Epidermal melanocyte (primary cell): ENCODE data around the gene SYNDIG1.

Experiments
- DNase-seq: peaks from one replicate; pipeline ENCODE4 v3.0.0; 2011; ENCODE audit warnings: low spot score; ENCODE audit not compliant: insufficient read length

Gene SYNDIG1

DNA sequence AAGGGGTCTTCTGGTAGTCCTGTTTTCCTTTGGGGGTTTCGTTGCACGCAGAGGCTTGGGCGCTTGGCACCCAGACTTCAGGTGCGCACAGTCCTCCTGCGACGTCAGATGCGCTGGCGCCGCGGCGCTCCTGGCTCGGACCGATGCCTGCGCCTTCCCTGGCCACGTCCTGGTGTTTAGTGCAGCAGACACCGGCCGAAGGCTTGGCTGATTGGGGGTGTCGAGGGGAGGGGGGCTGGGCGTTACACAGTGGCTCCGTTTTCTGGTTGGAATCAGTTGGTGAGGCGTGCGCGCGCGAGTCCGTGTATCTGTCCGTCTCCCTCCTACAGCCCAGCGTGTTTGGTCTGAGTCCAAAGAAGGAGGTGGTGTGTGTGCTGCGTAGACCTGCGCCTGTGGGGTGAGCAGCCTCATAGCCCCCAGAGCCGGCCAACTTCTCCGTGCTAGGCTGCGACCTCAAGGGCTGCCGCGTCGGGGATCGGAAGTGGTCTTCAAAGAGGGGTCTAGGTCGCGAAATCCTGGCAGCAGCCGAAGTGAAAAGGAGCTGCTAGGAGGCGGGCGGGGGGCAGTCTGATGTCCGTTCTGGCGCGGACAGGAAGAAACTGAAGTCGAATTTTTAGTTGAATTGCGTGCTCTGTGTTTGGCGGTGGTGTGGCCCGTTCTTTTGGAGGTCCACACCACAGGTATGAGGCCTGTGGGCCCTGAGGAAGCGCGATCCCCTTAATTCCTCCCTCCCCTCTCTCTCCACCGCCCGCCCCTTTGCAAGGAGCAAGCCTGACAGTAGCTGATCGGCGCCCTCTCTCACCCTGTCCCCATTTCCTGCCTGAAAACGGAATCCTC, 1.5 kb downstream of the SYNDIG1 start:
- no peak for DNase-seq

DNA sequence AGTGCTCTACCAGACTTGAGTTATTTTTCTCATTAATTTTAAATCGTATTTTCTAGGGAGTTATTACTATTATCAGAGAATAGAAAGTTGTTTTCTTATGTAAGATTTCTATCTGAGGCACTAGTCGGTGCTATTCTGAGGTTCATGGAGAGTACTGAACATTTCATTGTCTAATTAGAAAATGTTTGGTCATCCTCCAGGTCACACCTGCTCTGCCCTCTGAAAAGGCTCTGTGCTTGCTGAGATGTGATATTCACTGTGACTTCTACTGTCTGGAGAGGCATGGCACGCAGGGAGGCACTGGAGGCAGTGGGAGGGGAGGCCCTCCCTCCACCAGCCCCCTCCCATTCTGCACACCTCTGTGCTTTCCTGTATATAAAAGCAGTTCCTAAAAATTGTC, 3.0 kb downstream of the SYNDIG1 start:
- no peak for DNase-seq

DNA sequence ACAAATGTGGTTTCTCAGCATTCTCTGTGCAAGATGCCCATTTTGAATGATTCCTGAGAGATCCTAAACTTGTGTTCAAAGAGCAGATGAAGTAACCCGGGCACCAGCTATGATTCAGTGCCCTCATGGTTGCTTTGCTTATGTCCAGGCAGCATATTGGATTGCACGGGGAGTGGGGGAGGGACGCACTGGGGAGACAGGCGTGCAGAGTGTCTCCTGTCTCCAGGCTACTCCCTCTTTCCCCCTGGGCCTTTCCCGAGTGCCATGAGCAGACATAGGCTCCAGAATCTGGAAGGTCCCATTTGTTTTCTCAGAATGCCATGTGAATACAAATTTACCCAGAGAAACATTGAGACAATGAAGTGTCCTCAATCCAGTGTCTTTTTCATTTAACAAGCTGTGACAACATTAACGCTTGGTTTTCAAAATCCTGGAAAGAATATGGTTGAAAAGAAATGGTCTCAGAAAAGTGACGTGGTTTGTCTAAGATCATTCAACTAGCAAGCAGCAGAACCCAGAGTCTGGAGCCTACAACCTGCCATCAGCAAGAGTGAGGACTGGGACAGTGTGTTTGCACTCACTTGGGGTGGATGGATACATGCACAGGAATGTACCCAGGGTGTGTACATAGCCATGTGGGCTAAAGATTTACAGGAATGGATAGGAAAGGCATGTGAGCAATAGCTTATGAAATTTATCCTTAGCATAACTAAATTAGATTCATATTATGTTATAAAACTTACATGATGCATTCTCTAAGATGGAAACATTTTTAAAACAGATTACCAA, 4.2 kb downstream of the SYNDIG1 start:
- DNase-seq = no peak

DNA sequence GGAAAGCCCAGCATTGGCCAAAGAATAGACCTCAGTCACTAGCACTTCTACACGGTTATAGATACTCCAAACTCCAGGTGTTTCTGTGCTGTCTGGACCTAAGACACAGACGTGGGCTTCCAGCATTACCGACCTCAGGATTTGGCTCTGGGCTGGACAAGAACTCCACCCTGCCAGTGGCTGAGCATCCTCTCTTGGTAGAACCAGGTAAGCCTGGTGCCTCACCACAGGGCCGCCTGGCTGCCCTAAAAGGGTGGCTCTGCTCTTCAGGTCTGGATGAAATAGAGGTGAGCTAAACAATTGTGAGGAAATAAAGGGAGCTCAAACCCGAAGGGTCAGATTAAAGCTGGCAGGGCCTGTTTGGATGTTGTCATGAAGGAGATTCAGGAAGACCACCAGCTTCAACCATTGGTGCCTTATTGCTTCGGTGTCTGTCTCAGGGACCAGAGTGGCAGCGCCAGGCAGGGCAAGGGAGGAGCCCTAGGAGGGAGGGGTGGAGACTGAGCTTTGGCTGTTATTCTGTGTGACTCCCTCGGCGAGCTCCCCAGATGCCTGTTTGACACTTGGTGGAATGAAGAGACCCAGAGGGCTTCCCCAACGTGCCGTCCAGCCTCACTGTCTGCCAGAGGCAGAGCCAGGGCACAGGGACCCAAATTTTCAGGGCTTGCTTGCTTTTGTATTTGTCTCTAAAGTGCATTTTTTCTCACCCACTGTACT, 8.6 kb downstream of the SYNDIG1 start:
- no peak for DNase-seq

DNA sequence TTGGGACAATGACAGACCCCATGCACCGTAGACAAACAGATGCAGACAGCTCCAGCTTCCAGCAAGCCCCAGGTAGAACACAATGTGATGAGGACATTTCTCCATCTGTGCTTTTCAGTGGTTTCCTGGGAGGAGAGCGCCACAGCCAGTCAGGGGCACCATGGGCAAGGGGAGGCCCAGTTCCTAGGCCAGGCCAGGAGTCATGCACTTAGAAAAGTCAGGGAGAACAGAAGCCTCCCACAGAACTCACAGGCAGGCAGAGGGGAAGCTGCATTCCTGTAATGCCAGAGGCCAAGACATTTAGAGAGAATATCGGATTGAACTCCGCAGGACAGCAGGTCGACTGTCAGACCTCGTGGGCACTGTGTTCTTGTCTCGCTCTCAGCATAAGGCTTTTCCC, 9.2 kb downstream of the SYNDIG1 start:
- no peak for DNase-seq

DNA sequence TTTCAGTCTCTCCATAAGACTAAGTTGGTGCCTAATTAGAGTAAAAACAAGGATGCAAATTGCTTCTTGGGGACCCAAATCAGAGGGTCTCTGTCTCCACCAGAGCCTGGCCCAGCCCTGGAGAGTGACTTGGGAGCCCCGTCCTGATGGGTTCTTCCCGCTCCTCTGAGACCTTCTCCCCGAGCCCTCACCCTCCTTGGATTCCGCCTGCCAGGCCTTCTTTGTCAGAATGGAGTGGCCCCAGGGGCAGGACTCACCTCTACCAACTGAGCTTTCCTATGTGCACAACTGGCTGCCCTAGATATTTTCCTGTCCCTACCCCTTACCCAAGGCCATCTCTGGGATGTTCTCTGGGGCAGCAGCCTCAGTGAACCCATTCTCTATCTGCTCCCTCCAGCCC, 9.7 kb downstream of the SYNDIG1 start:
- no peak for DNase-seq

DNA sequence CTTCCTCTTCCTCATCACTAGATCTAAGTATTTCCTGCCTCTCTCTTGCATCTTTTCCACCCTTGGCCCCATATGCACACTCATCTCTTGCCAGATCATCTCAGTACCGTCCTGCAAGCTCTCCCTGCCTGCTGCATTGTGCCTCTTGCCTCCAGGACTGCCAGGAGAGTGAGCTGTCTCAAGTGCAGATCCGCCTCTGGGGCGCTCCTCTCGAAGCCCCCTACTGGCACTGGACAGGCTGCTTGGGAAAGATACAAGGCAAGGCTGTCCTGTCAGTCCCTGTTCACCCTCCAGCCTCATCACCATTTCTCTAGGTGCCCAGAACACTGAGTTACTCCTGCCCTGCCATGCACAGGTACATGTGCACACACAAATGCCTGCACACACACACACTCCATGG, 10.2 kb downstream of the SYNDIG1 start:
- no peak for DNase-seq

DNA sequence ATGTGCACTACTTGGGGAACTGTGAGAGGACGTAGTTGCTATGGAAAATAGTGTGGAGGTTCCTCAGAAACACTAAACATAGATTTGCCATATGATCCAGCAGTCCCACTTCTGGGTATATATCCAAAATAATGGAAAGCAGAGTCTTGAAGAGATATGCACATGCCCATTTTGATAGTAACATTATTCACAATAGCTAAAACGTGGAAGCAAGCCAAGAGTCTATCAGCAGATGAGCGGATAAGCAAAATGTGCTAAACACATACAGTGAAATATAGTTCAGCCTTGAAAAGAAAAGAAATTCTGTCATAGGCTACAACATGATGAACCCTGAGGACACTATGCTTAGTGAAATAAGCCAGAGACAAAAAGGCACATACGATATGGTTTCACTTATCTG, 11.1 kb downstream of the SYNDIG1 start:
- DNase-seq = no peak

DNA sequence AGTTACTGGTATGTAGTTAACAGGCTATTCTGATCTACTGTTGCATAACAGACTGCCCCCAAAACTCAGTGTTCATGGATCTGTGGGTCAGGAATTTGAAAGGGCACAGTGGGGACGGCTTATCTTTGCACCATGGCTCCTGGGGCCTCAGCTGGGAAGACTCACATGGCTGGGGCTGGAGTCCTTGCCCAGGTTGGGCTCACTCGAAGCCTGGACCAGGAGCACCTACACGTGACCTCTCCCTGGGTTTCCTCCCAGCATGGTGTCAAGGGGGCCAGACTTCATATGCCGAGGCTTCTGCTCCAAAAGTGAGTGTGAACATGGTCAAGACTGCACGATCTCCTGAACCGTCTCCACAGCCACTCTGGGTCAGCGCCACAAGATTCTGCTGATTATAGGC, 11.7 kb downstream of the SYNDIG1 start:
- DNase-seq = no peak

DNA sequence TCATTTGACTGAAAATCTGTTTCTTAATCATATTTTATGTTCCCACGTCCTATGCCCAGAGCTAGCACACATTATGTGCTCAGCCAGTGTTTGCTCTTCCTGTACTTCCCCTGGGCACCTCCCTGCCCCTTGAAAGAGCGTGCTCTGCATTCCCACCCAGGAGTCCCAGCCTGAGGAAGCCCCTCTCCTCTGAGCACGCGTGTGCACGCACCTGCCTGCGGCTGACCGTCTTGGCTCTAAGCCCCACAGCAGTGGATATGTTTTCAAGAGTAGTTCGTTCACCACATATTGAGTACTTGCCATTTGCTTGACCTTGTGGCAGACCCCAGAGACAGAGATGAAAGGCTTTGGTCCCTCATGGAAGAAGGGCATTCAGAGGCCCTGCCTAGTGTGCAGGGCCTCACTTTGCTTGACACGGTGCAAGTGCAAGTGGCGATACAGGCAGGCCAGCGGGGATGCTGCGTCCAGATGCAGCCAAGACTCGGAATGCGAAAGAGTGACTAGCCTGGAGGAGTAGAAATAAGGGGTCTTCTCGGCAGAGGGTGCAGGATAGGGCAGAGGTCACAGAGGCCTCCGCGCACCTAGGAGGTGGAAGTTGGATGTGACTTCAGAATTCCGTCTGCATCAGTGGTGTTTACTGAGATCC, 14.1 kb downstream of the SYNDIG1 start:
- no peak for DNase-seq

DNA sequence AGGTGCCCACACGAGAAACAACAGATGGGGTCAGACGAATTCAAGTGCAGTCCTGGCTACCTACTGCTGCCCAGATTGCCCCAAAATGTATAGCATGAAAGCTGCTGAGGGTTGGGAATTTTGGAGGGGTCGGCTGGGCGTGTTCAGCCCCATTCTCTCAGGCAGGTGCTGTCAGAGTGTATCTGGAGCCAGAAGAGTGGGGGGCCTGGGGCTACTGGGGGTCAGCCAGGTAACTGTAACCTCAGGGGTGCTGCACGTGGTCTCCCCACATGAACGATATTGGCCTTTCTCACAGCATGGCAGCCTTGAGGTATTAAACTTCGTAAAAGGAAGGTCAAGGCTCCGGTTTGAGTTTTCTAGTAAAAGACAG, 14.6 kb downstream of the SYNDIG1 start:
- no peak for DNase-seq

DNA sequence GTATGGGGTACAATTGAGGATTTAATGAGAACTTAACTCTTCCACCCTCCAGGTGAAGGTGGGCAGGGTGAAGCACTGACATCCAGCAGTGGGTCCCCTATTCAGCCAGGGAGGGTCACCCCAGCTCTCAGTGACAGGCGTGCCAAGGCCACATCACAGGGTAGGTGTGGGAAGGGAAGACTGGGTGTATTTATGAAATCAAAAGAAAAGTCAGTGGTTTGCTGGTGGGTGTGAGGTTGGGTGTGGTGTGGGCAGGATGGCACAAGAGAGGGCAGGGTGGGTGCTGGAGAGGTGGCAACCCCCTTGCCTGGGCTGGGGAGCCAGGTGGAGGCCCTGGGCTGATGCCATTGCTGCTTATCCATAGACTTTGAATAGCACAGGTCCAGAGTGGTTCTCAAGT, 16.6 kb downstream of the SYNDIG1 start:
- no peak for DNase-seq

DNA sequence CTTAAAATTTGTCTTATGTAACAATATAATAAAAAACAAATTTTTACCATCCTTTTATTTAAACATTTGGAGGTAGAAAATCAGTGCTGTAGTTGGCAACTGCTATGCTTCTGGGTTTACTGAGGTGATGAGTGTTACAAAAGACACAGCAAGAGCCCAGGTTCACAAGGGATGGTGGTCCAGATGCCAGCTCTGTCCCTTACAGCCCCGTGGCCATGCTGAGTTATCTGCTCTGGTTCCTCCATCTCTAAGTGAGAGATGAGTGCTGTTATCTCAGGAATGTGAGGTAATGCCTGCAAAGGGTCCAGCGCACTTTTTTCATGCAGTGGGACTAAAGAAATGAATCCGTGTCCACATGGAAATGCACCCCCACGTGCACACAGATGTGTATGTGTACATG, 17.8 kb downstream of the SYNDIG1 start:
- DNase-seq = no peak

DNA sequence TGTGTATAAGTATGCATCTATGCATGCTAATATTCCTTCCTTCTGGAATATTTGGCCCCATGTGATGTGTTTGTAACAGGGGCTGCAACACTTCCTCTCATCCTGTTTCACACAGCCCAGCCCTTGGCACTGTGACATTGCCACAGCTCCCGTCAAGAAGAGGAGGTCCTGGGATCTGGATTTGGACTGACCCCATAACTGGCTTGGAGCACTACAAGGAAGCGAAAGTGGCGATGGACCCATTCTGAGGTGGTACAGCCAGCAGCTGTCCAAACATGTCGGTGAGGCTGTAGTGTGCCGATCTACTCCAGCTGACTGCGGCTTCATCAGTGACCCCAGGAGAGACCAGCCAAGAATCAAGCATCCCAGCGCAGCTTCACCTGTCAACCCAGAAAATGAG, 18.2 kb downstream of the SYNDIG1 start:
- no peak for DNase-seq

DNA sequence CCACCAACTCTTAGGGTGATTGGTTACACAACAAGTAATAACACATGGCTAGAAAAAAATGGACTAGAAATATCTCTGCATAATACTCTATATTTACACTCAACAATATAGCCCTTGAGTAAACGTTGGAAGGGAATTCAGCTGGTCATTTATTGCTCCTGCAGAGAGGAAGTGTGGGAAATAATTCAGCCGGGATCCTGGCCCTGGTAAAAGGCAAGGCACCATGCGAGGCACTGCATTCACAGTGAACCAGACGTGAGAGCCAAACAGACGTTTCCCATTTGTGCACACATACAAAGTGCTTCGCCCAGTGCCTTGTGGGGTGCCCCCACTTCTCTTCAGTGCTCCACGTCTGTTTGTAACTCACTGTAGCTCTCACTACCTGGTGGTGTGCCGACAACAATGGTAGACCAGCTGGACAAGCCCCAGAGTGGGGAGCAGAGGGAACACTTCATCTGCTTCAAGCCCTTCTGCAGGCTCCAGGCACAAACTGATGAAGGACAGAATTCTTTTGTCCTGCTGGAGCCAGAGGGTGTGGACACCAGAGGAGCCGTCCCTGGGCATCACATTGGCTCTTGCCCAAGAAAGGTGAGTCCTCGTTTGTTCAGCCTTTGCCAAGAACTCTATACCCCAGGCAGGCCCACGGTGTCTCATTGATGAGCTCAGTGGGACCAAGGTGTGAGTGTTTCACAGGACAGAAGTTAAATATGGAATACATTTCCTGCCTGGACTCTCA, 18.8 kb downstream of the SYNDIG1 start:
- DNase-seq = no peak

DNA sequence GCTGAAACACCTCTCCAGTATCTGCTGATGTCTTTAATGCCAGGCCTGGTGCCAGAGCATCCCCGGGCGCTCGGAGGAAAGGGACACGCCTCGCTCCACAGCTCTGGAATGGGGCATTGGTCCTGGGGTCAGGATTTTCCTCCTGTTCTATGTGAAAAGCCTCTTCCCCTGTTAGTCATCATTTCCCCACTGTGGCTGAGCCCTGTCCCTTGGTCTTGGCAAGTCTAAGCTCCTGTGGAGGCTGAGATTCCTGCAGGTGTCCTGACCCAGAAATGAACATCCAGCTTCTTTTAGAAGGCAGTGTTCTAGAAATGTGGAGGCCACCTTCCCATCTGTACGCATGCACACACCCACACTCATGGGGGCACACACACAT, 19.4 kb downstream of the SYNDIG1 start:
- no peak for DNase-seq

DNA sequence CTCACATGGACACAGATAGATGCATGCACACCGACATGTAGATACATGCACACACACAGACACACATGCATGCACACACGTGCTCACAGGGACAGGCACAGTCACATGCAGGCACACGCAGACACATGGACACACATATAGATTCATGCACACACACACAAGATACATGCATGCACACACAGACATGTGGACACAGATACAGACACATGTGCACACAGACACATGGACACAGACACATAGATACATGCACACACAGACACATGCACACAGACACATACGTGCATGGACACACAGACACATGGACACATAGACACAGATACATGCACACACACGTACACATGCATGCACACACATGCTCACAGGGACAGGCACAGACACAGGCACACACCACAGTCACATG, 19.8 kb downstream of the SYNDIG1 start:
- no peak for DNase-seq

DNA sequence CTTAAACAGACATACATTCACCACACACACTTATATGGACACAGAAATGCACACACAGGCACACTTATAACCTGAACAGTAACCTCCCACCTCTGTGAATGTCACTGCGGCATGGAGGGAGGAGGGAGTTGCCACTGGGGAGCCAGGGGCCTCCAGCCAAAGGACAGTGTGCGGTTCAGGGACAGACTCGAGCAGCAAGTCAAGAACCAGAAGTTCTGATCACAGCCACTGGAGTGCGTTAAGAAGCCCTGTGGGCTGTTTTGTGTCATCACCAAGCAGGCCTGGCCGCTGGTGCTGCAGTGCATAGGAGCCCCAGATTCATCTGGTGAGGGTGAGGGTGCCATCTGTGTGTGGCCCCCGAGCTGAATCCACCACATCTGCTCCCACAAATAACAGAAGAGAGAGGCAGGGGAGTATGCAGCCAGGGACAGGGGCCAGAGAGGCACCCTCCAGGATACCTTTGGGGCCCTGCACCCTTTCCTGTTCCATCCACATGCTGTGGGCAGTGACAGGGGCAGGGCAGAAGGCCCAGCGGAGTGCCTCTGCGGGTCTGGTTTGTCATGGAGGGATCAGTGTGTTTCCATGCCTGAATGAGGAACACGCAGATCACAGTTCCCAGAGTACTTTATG, 20.3 kb downstream of the SYNDIG1 start:
- no peak for DNase-seq

DNA sequence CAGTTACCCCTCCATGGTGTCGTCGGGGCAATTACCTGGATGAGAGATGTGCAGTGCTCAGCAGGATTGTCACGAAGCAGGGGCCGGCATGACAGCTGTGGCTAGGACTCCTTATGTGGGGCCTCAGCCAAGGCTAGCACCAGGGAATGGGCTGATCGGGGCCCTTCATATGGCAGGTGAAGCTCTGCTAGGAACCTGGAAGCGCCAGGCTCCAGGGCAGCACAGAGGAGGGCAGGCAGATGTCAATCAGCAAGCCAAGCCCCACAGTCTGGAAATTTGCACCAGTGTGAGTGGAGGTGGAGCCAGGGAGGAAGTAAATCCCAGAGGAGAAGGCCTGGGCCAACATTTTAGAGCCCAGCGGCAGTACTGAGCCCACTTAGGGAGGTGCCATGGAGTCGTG, 21.2 kb downstream of the SYNDIG1 start:
- DNase-seq = no peak

DNA sequence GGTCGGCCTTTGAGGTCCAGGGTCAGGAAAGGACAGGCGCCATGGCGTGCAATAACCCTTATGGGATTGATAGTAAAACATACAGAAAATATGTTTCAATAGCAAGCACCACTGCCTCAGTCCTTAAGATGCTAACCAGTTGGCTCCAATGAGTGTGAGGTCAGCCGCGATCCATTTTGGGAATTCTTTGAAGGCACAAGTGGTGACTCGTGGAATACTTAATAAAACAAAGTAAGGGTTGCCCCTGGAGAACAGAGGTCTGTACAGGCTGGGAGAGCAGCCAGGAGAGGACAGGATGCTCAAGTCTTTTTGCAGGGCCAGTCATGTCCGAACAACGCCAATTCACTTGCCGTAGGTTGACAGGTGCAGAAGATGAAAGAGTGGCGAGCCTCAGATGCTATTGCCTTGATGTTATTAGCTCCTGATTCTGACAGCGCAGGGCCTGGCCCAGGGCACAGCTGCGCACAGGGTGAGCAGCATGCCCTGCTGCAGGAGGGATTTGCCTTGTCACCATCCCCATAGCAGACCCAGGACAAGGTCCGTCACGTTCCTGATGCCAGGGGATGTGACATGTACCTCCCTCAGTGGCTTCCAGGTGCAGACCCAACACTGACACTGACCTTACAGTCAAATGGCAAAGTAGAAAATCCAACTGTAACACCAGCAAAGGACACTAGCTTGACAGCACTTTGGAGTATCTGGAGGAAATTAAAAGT, 21.8 kb downstream of the SYNDIG1 start:
- DNase-seq = no peak
